ENCODE results near the gene TLR3.

- TF ChIP-seq CTCF (IDR thresholded peaks at IDR 0.05 in 4 of 5, conservative IDR thresholded peaks at IDR 0.05 in 1 of 5) (peak in 1 of 5 experiments; percentile 34), POLR2A (IDR thresholded peaks at IDR 0.05) (no peak)
Observed at GRCh38 chr4:186137196-186137794, 68.3 kb downstream of the TLR3 start.

All from gastrocnemius medialis (tissue), 4 donors.